K562 (cell line): ENCODE data around the gene GPR75. TPM values are rescaled to one million over a fixed set of nuclear protein-coding genes. Genes with fewer than 3 reads are reported as not detected.

Experiments
- ATAC-seq: fragments of 200-7000 bp; cut with Tn5 transposase; 3 replicates; pipeline ENCODE4 v1.9.1; 2020; ENCODE audit warnings: moderate library complexity
- BruUV-seq: library from RNA; stranded (reverse); fragments of 400-500 nt; replicated peaks from 2 replicates; lab custom pipeline; 2021; lab: Mats Ljungman, UMichigan
- CTCF ChIA-PET: fragments of 300-600 bp; formaldehyde crosslinking; extraction: SDS; loops from one replicate; lab custom pipeline; 2021; ENCODE audit warnings: low intra/inter-chr PET ratio; lab: Yijun Ruan, JAX
- POLR2A ChIA-PET: fragments of 300-600, 350-650 bp; sonication (Branson Sonifier 250); formaldehyde crosslinking; extraction: SDS; loops from one replicate; lab custom pipeline; 2021; ENCODE audit warnings: antibody characterized with exemption, inconsistent platforms; lab: Yijun Ruan, JAX
- DNase-seq, 4 experiments: peaks; one replicate each; pipeline versions ENCODE4 v3.0.0 to v3.0.0-alpha.2; 2011 to 2018; ENCODE audit warnings: low spot score in 3 of 4, mixed read lengths in 3 of 4; ENCODE audit errors: extremely low read depth in 1 of 4
- FAIRE-seq: peaks from 2 replicates; lab custom pipeline; 2011; peaks lifted over from hg19 to GRCh38; lab: Jason Lieb, UNC
- H2AFZ ChIP-seq: 2 replicates; pipeline ENCODE4 v1.6.0; 2011; ENCODE audit warnings: low read depth, low read length, control low read depth, inconsistent platforms
- H3K27ac ChIP-seq: fragments of 200-600 bp; 3 replicates; pipeline ENCODE4 v1.8.0; 2011; ENCODE audit warnings: low read depth, mild to moderate bottlenecking, control low read depth, inconsistent platforms, low read length, moderate library complexity, mixed read lengths; ENCODE audit errors: extremely low read depth
- H3K27me3 ChIP-seq, 2 experiments: fragments of 300-600 bp in 1 of 2; 2 replicates in 1 of 2; 3 replicates in 1 of 2; pipeline versions ENCODE4 v1.6.0 to v1.8.0; 2011; ENCODE audit warnings: inconsistent platforms in 2 of 2, low read length in 2 of 2, mild to moderate bottlenecking in 1 of 2, mixed read lengths in 1 of 2, moderate library complexity in 1 of 2; ENCODE audit not compliant: control insufficient read depth in 2 of 2, insufficient read depth in 2 of 2
- H3K36me3 ChIP-seq: fragments of 300-600 bp; 3 replicates; pipeline ENCODE4 v1.8.0; 2011; ENCODE audit warnings: mild to moderate bottlenecking, low read length, inconsistent platforms; ENCODE audit not compliant: control insufficient read depth, insufficient read depth
- H3K4me1 ChIP-seq, 2 experiments: fragments of 200-600 bp in 1 of 2; replicated peaks in 1 of 2; 2 replicates in 1 of 2; 3 replicates in 1 of 2; pipeline versions ENCODE4 v1.5.1 to v1.8.0; 2011; ENCODE audit warnings: inconsistent platforms in 2 of 2, low read length in 2 of 2, mild to moderate bottlenecking in 1 of 2, mixed read lengths in 1 of 2, moderate library complexity in 1 of 2; ENCODE audit not compliant: control insufficient read depth in 2 of 2, insufficient read depth in 2 of 2
- H3K4me2 ChIP-seq: 2 replicates; pipeline ENCODE4 v1.6.1; 2011; ENCODE audit warnings: low read length, control low read depth, inconsistent platforms, mixed read lengths; ENCODE audit not compliant: insufficient read depth
- H3K4me3 ChIP-seq: fragments of 200-600 bp; sonication (generic), shearing (Covaris generic); 2 replicates; pipeline ENCODE4 v1.5.1; 2016; ENCODE audit warnings: control low read depth, inconsistent platforms
- H3K79me2 ChIP-seq: fragments of 200-600 bp; 3 replicates; pipeline ENCODE4 v1.8.0; 2011; ENCODE audit warnings: low read length, inconsistent platforms; ENCODE audit not compliant: control insufficient read depth, insufficient read depth
- H3K9ac ChIP-seq, 2 experiments: 2 replicates each; pipeline versions ENCODE4 v1.6.0 to v1.6.1; 2011; ENCODE audit warnings: low read depth in 2 of 2, low read length in 2 of 2, control low read depth in 1 of 2, inconsistent platforms in 1 of 2, mild to moderate bottlenecking in 1 of 2, mixed read lengths in 1 of 2; ENCODE audit not compliant: insufficient read depth in 1 of 2
- H3K9me1 ChIP-seq: one replicate; pipeline ENCODE4 v1.6.0; 2011; ENCODE audit warnings: inconsistent platforms, mild to moderate bottlenecking, low read length, moderate library complexity; ENCODE audit not compliant: control insufficient read depth, insufficient read depth
- H3K9me3 ChIP-seq: replicated peaks from 2 replicates; pipeline ENCODE4 v1.5.1; 2011; ENCODE audit warnings: low read depth, low read length, inconsistent platforms; ENCODE audit not compliant: control insufficient read depth, insufficient read depth
- H4K20me1 ChIP-seq: replicated peaks from 2 replicates; pipeline ENCODE4 v1.6.1; 2011; ENCODE audit warnings: low read length, inconsistent platforms, mixed read lengths; ENCODE audit not compliant: control insufficient read depth, insufficient read depth
- POLR2A ChIP-seq: fragments of 450-650 bp; conservative IDR thresholded peaks from 2 replicates; pipeline ENCODE4 v1.6.1; 2016
- THRAP3 ChIP-seq: fragments of 450-650 bp; IDR thresholded peaks from 2 replicates; pipeline ENCODE4 v1.6.1; 2016; ENCODE audit warnings: mild to moderate bottlenecking, inconsistent platforms, borderline replicate concordance
- ZKSCAN8 ChIP-seq: fragments of 200-800 bp; sonication (Bioruptor generic); IDR thresholded peaks from 2 replicates; pipeline ENCODE4 v1.6.1; 2016; ENCODE audit warnings: missing genetic modification characterization, missing compliant biosample characterization
- ZNF212 ChIP-seq: fragments of 450-650 bp; formaldehyde crosslinking; IDR thresholded peaks from 2 replicates; pipeline ENCODE4 v1.4.0; 2020; ENCODE audit warnings: mild to moderate bottlenecking
- ZNF3 ChIP-seq: fragments of 250-450 bp; sonication (Bioruptor Pico); IDR thresholded peaks from 2 replicates; pipeline ENCODE4 v1.5.0; 2021; ENCODE audit warnings: mild to moderate bottlenecking, moderate library complexity
- ZNF764 ChIP-seq: fragments of 250-450 bp; sonication (Bioruptor Pico); IDR thresholded peaks from 2 replicates; pipeline ENCODE4 v1.4.0; 2020; ENCODE audit warnings: low read depth, mild to moderate bottlenecking, moderate library complexity
- WGBS: fragments of 100-300 bp; shearing (Covaris generic); methylation state at CpG from one replicate; pipeline ENCODE4 v1.1.6; 2016; ENCODE audit warnings: low coverage, mixed read lengths; ENCODE audit not compliant: insufficient coverage; ENCODE audit errors: missing lambda C conversion rate; 5-methylcytosine and 5-hydroxymethylcytosine counted together
- in situ Hi-C: fragments of 300-500 bp; cut with MboI; formaldehyde crosslinking; loops from 4 replicates; pipeline ENCODE4 v1.15.0; 2018; ENCODE audit warnings: inconsistent platforms, mixed read lengths
- intact Hi-C: fragments of 100-400 bp; cut with micrococcal nuclease; formaldehyde crosslinking; loops from 2 replicates; pipeline ENCODE4 v1.14.2; 2022
- polyA plus RNA-seq, 8 experiments: library from polyadenylated mRNA; depleted of rRNA in 4 of 8; stranded (reverse) in 5 of 8; unstranded in 3 of 8; fragments of >200 nt; fragmentation: Nextera tagmentation in 2 of 8; fragmentation: Illumina TruSeq in 1 of 8; extraction: Ambion mirVana in 2 of 8; extraction: Trizol in 1 of 8; gene quantifications; 2 replicates each; pipeline versions ENCODE4 v1.2.1 to v1.2.3, GENCODE V29; 2011 to 2014; ENCODE audit warnings: inconsistent platforms in 1 of 8, missing spikeins in 1 of 8
- total RNA-seq, 7 experiments: library from RNA; depleted of rRNA in 6 of 7; stranded (reverse); fragments of >200 nt in 6 of 7; fragmentation: Illumina TruSeq in 2 of 7; extraction: Trizol in 2 of 7; gene quantifications; 2 replicates each; pipeline versions ENCODE4 v1.2.1 to v1.2.3, GENCODE V29; 2011 to 2021; ENCODE audit warnings: low replicate concordance in 1 of 7
- TF ChIP-seq, protein P1 (sequence below): fragments of 450-650 bp; IDR thresholded peaks from 2 replicates; pipeline ENCODE4 v1.6.1; 2016; ENCODE audit warnings: mild to moderate bottlenecking, moderate library complexity
- TF ChIP-seq, protein P2 (sequence below): fragments of 450-650 bp; IDR thresholded peaks from 2 replicates; pipeline ENCODE4 v1.6.1; 2016

The GPR75 gene
- total and polyA plus RNA-seq, 9 of the 15 experiments (the other 6 are each of a cell fraction or from before 2014, with no cell fraction given), result 0.10 to 3.9 (median 2.3) TPM

DNA sequence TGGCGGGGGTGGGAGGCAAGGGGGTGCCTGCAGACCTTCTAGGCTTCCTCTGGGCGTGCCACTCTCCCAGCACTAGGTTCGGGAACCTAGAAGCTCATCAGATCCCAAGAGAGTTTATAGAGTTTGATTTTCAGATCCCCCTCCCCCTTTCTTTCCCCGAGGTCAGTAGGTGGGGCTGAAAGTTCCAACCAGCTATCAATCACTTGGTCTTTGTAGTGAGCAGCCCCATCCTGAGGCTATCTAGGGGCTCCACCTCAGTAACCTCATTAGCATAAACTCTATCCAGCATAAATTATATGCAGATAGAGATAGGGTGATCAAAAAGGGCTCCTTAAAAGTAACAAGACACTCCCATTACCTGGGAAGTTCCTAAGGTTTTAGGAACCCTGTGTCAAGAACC lies 40.1 kb downstream of the GPR75 start:
- Histone ChIP-seq H3K9me3 (no peaks in the 10 kb centered on the region), H3K9ac (no peak overlapping the region), H3K9me1 (no peaks in the 10 kb centered on the region), H3K79me2 (no peaks in the 10 kb centered on the region), H3K36me3 (peaks cover 33% of the 10 kb centered on the region), H3K4me1 (no peaks in the 10 kb centered on the region; a peak in 1 of 5 replicates), H3K4me3 (no peak overlapping the region), H3K27me3 (no peaks in the 10 kb centered on the region), H3K27ac (no peak overlapping the region), H2AFZ (no peak overlapping the region), H4K20me1 (no peaks in the 10 kb centered on the region), H3K4me2 (no peak overlapping the region)
- ChIA-PET POLR2A (interaction anchor here (1.0 to 1.1 kb wide), 2 partner anchors 42 to 52 kb away, joined by 3 read pairs; partner anchors contain the start of gene CHAC2), CTCF (no interaction called here)
- in situ Hi-C loops, result no loop called here
- intact Hi-C loops, result loop anchor here (10.0 kb wide), 2 partner anchors 225 to 395 kb away; no protein-coding TSS in a partner anchor
- DNase-seq, result no peak
- peak; percentile 56 for ATAC-seq
- FAIRE-seq, result no peak
- no TSS peak for BruUV-seq
- WGBS, result 76% methylated on average over 4 of the region's 4 CpGs
- TF ChIP-seq, protein P1, sequence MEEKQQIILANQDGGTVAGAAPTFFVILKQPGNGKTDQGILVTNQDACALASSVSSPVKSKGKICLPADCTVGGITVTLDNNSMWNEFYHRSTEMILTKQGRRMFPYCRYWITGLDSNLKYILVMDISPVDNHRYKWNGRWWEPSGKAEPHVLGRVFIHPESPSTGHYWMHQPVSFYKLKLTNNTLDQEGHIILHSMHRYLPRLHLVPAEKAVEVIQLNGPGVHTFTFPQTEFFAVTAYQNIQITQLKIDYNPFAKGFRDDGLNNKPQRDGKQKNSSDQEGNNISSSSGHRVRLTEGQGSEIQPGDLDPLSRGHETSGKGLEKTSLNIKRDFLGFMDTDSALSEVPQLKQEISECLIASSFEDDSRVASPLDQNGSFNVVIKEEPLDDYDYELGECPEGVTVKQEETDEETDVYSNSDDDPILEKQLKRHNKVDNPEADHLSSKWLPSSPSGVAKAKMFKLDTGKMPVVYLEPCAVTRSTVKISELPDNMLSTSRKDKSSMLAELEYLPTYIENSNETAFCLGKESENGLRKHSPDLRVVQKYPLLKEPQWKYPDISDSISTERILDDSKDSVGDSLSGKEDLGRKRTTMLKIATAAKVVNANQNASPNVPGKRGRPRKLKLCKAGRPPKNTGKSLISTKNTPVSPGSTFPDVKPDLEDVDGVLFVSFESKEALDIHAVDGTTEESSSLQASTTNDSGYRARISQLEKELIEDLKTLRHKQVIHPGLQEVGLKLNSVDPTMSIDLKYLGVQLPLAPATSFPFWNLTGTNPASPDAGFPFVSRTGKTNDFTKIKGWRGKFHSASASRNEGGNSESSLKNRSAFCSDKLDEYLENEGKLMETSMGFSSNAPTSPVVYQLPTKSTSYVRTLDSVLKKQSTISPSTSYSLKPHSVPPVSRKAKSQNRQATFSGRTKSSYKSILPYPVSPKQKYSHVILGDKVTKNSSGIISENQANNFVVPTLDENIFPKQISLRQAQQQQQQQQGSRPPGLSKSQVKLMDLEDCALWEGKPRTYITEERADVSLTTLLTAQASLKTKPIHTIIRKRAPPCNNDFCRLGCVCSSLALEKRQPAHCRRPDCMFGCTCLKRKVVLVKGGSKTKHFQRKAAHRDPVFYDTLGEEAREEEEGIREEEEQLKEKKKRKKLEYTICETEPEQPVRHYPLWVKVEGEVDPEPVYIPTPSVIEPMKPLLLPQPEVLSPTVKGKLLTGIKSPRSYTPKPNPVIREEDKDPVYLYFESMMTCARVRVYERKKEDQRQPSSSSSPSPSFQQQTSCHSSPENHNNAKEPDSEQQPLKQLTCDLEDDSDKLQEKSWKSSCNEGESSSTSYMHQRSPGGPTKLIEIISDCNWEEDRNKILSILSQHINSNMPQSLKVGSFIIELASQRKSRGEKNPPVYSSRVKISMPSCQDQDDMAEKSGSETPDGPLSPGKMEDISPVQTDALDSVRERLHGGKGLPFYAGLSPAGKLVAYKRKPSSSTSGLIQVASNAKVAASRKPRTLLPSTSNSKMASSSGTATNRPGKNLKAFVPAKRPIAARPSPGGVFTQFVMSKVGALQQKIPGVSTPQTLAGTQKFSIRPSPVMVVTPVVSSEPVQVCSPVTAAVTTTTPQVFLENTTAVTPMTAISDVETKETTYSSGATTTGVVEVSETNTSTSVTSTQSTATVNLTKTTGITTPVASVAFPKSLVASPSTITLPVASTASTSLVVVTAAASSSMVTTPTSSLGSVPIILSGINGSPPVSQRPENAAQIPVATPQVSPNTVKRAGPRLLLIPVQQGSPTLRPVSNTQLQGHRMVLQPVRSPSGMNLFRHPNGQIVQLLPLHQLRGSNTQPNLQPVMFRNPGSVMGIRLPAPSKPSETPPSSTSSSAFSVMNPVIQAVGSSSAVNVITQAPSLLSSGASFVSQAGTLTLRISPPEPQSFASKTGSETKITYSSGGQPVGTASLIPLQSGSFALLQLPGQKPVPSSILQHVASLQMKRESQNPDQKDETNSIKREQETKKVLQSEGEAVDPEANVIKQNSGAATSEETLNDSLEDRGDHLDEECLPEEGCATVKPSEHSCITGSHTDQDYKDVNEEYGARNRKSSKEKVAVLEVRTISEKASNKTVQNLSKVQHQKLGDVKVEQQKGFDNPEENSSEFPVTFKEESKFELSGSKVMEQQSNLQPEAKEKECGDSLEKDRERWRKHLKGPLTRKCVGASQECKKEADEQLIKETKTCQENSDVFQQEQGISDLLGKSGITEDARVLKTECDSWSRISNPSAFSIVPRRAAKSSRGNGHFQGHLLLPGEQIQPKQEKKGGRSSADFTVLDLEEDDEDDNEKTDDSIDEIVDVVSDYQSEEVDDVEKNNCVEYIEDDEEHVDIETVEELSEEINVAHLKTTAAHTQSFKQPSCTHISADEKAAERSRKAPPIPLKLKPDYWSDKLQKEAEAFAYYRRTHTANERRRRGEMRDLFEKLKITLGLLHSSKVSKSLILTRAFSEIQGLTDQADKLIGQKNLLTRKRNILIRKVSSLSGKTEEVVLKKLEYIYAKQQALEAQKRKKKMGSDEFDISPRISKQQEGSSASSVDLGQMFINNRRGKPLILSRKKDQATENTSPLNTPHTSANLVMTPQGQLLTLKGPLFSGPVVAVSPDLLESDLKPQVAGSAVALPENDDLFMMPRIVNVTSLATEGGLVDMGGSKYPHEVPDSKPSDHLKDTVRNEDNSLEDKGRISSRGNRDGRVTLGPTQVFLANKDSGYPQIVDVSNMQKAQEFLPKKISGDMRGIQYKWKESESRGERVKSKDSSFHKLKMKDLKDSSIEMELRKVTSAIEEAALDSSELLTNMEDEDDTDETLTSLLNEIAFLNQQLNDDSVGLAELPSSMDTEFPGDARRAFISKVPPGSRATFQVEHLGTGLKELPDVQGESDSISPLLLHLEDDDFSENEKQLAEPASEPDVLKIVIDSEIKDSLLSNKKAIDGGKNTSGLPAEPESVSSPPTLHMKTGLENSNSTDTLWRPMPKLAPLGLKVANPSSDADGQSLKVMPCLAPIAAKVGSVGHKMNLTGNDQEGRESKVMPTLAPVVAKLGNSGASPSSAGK, result no peak
- TF ChIP-seq ZNF212, result no peak
- no peak for TF ChIP-seq ZKSCAN8 (CRISPR knock-in tag)
- no peak for TF ChIP-seq ZNF3 (CRISPR knock-in tag)
- TF ChIP-seq, protein P2, sequence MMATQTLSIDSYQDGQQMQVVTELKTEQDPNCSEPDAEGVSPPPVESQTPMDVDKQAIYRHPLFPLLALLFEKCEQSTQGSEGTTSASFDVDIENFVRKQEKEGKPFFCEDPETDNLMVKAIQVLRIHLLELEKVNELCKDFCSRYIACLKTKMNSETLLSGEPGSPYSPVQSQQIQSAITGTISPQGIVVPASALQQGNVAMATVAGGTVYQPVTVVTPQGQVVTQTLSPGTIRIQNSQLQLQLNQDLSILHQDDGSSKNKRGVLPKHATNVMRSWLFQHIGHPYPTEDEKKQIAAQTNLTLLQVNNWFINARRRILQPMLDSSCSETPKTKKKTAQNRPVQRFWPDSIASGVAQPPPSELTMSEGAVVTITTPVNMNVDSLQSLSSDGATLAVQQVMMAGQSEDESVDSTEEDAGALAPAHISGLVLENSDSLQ, result peak; percentile 48; the same call in 1 of the 2 replicates
- TF ChIP-seq ZNF764 (CRISPR knock-in tag), result no peak
- TF ChIP-seq POLR2A, result 0 out of 2 replicates have a peak, but pooled peaks have one; percentile 35
- TF ChIP-seq THRAP3, result no peak
- TF ChIP-seq, all 486 proteins: peak for 2
